HUES6 (cell line): ENCODE results near the gene APOL2.
"Not testable (repeated sequence)": the region's sequence is repeated elsewhere in the genome, so short reads cannot be mapped to it uniquely, and the experiment has no call there.

Source experiments
- H3K27ac ChIP-seq: 2 replicates; pipeline ENCODE4 v1.7.0; 2013; ENCODE audit warnings: low read depth, mild to moderate bottlenecking, low read length, inconsistent platforms
- H3K27me3 ChIP-seq: 2 replicates; pipeline ENCODE4 v1.6.1; 2013; ENCODE audit warnings: low read length; ENCODE audit not compliant: control insufficient read depth, insufficient read depth
- H3K36me3 ChIP-seq: 2 replicates; pipeline ENCODE4 v1.6.1; 2013; ENCODE audit warnings: low read length; ENCODE audit not compliant: control insufficient read depth, insufficient read depth
- H3K4me1 ChIP-seq: 2 replicates; pipeline ENCODE4 v1.6.1; 2013; ENCODE audit warnings: low read length; ENCODE audit not compliant: control insufficient read depth, insufficient read depth
- H3K4me3 ChIP-seq: 2 replicates; pipeline ENCODE4 v1.5.1; 2013; ENCODE audit warnings: low read depth, low read length
- H3K9ac ChIP-seq: one replicate; pipeline ENCODE4 v1.6.1; 2013; ENCODE audit warnings: mild to moderate bottlenecking, low read length
- H3K9me3 ChIP-seq: 2 replicates; pipeline ENCODE4 v1.6.1; 2013; ENCODE audit warnings: low read depth, low read length; ENCODE audit not compliant: control insufficient read depth, insufficient read depth

The APOL2 gene

GRCh38 chr22:36251979-36252608 is 12.8 kb upstream of the APOL2 start:
- not testable (repeated sequence) for H3K9ac ChIP-seq, H3K36me3 ChIP-seq

GRCh38 chr22:36250292-36250960 is 11.1 kb upstream of the APOL2 start:
- Histone ChIP-seq H3K4me1 (peaks cover 12% of the 10 kb centered on the region), H3K9me3 (peaks cover 27% of the 10 kb centered on the region)
- H3K27me3 ChIP-seq, H3K9ac ChIP-seq, H3K27ac ChIP-seq, H3K4me3 ChIP-seq, H3K36me3 ChIP-seq: not testable (repeated sequence)

More at GRCh38 chr22:36251979-36252608, 12.8 kb upstream of the APOL2 start:
- H3K27ac ChIP-seq, H3K27me3 ChIP-seq, H3K4me3 ChIP-seq: not testable (repeated sequence)
- H3K4me1 ChIP-seq = peaks cover 12% of the 10 kb centered on the region
- peaks cover 27% of the 10 kb centered on the region for H3K9me3 ChIP-seq

GRCh38 chr22:36249160-36249559 is 9.8 kb upstream of the APOL2 start:
- no peaks in the 10 kb centered on the region for H3K27me3 ChIP-seq
- peaks cover 27% of the 10 kb centered on the region for H3K9me3 ChIP-seq
- H3K4me3 ChIP-seq = no peak overlapping the region
- no peaks in the 10 kb centered on the region for H3K36me3 ChIP-seq
- no peak overlapping the region for H3K9ac ChIP-seq
- H3K27ac ChIP-seq = no peak overlapping the region
- H3K4me1 ChIP-seq = peaks cover 12% of the 10 kb centered on the region

- Histone ChIP-seq H3K27ac (no peak overlapping the region), H3K27me3 (no peaks in the 10 kb centered on the region), H3K36me3 (no peaks in the 10 kb centered on the region), H3K9me3 (peaks cover 27% of the 10 kb centered on the region), H3K4me1 (peaks cover 12% of the 10 kb centered on the region), H3K9ac (no peak overlapping the region), H3K4me3 (no peak overlapping the region)
These were observed 8.6 kb upstream of the APOL2 start for GRCh38 chr22:36247955-36248354.

- H3K9ac ChIP-seq = no peak overlapping the region
- peaks cover 27% of the 10 kb centered on the region for H3K9me3 ChIP-seq
- H3K4me1 ChIP-seq = peaks cover 8% of the 10 kb centered on the region
- no peaks in the 10 kb centered on the region for H3K27me3 ChIP-seq
- no peak overlapping the region for H3K27ac ChIP-seq
- H3K36me3 ChIP-seq = no peaks in the 10 kb centered on the region
- H3K4me3 ChIP-seq = no peak overlapping the region
These were observed 7.4 kb upstream of the APOL2 start for GRCh38 chr22:36246718-36247117.

GRCh38 chr22:36245805-36246356 is 6.6 kb upstream of the APOL2 start:
- Histone ChIP-seq H3K27me3 (no peaks in the 10 kb centered on the region), H3K4me1 (no peaks in the 10 kb centered on the region), H3K4me3 (no peak overlapping the region), H3K9me3 (peaks cover 27% of the 10 kb centered on the region), H3K9ac (no peak overlapping the region), H3K27ac (no peak overlapping the region), H3K36me3 (no peaks in the 10 kb centered on the region)

GRCh38 chr22:36244522-36245391 is 5.4 kb upstream of the APOL2 start:
- H3K27ac ChIP-seq = no peak overlapping the region
- no peaks in the 10 kb centered on the region for H3K27me3 ChIP-seq
- H3K9me3 ChIP-seq = peaks cover 24% of the 10 kb centered on the region

GRCh38 chr22:36243986-36244385 is 4.7 kb upstream of the APOL2 start:
- no peak overlapping the region for H3K9ac ChIP-seq
- peaks cover 17% of the 10 kb centered on the region for H3K9me3 ChIP-seq
- no peak overlapping the region for H3K27ac ChIP-seq
- H3K4me1 ChIP-seq = peaks cover 9% of the 10 kb centered on the region
- H3K36me3 ChIP-seq = no peaks in the 10 kb centered on the region
- no peak overlapping the region for H3K4me3 ChIP-seq
- no peaks in the 10 kb centered on the region for H3K27me3 ChIP-seq

More at GRCh38 chr22:36244522-36245391, 5.4 kb upstream of the APOL2 start:
- Histone ChIP-seq H3K4me3 (no peak overlapping the region), H3K4me1 (peaks cover 3% of the 10 kb centered on the region; the same call in 1 of the 2 replicates), H3K9ac (no peak overlapping the region), H3K36me3 (no peaks in the 10 kb centered on the region)

GRCh38 chr22:36239150-36239400 is 252 bp downstream of the APOL2 start:
- no peak overlapping the region for H3K27ac ChIP-seq
- H3K27me3 ChIP-seq = no peaks in the 10 kb centered on the region
- peaks cover 5% of the 10 kb centered on the region; the same call in 1 of the 2 replicates for H3K36me3 ChIP-seq
- peaks cover 15% of the 10 kb centered on the region for H3K4me1 ChIP-seq
- H3K9me3 ChIP-seq = no peaks in the 10 kb centered on the region
- peak overlapping the region; percentile 24 for H3K9ac ChIP-seq
- H3K4me3 ChIP-seq = peak overlapping the region; percentile 67

GRCh38 chr22:36238373-36239149 is 766 bp downstream of the APOL2 start:
- H3K4me1 ChIP-seq = peaks cover 15% of the 10 kb centered on the region
- peaks cover 5% of the 10 kb centered on the region; the same call in 1 of the 2 replicates for H3K36me3 ChIP-seq
- H3K27ac ChIP-seq = no peak overlapping the region
- H3K9ac ChIP-seq = peak overlapping the region; percentile 24
- no peaks in the 10 kb centered on the region for H3K9me3 ChIP-seq
- H3K27me3 ChIP-seq = no peaks in the 10 kb centered on the region
- peak overlapping the region; percentile 67 for H3K4me3 ChIP-seq
